ENCODE results near the gene OR2B3. TPM values are rescaled to one million over a fixed set of nuclear protein-coding genes. Genes with fewer than 3 reads are reported as not detected.

The OR2B3 gene
- polyA plus RNA-seq, 4 donors, result not detected

Other genes starting within 250 kb of the OR2B3 start
- gene TRIM27, start 163.3 kb downstream of the OR2B3 start, polyA plus RNA-seq, result 10 to 100 TPM; 30.5 to 63.8 (median 36.7) TPM
- 1 to 10 TPM in 2 of 4 donors, under 1 TPM in 2; 0.27 to 4.1 (median 0.86) TPM for gene ZNF311, start 82.0 kb downstream of the OR2B3 start, polyA plus RNA-seq
- not detected for gene OR2W1, start 42.1 kb downstream of the OR2B3 start, polyA plus RNA-seq
- not detected for gene OR2J1, start 12.2 kb upstream of the OR2B3 start, polyA plus RNA-seq
- not detected for gene OR2J3, start 20.7 kb upstream of the OR2B3 start, polyA plus RNA-seq
- gene OR2J2, start 83.6 kb upstream of the OR2B3 start, polyA plus RNA-seq, result not detected
- under 1 TPM in 1 of 4 donors, not detected in 3; under 0.01 TPM for gene OR14J1, start 214.4 kb upstream of the OR2B3 start, polyA plus RNA-seq